NOMO-1 treated with dmso at 0.1 percent for 144 hours (cell line): ENCODE results near the gene ITGBL1.

Experiments used
- DNase-seq: peaks from one replicate; lab custom pipeline; 2025; ENCODE audit not compliant: unreplicated experiment; lab: John Stamatoyannopoulos, UW

Gene ITGBL1

GRCh38 chr13:101452519-101453485 lies at the start of gene ITGBL1:
ITGBL1 (plus strand) TSS chr13:101452675; CDS start chr13:101452834, 159 bp downstream.
- no peak for DNase-seq

- DNase-seq, result no peak
Observed at GRCh38 chr13:101406791-101407190, 45.7 kb upstream of the ITGBL1 start.

- no peak for DNase-seq
Observed at GRCh38 chr13:101408154-101408553, 44.3 kb upstream of the ITGBL1 start.

- no peak for DNase-seq
Observed at GRCh38 chr13:101408992-101409656, 43.4 kb upstream of the ITGBL1 start.

GRCh38 chr13:101412076-101412475 lies 40.4 kb upstream of the ITGBL1 start:
- DNase-seq, result no peak

- no peak for DNase-seq
Observed at GRCh38 chr13:101415358-101416174, 36.9 kb upstream of the ITGBL1 start.

GRCh38 chr13:101416181-101417042 lies 36.1 kb upstream of the ITGBL1 start, which contains the start of gene NALCN:
NALCN (minus strand) TSS chr13:101416508; CDS start chr13:101399126, 17,382 bp downstream.
- DNase-seq, result no peak

GRCh38 chr13:101417043-101417406 lies 35.5 kb upstream of the ITGBL1 start:
- no peak for DNase-seq

GRCh38 chr13:101417501-101417900 lies 35.0 kb upstream of the ITGBL1 start:
- no peak for DNase-seq

GRCh38 chr13:101423872-101424271 lies 28.6 kb upstream of the ITGBL1 start:
- no peak for DNase-seq

- no peak for DNase-seq
Observed at GRCh38 chr13:101424381-101425155, 27.9 kb upstream of the ITGBL1 start.

GRCh38 chr13:101425156-101425471 lies 27.4 kb upstream of the ITGBL1 start:
- no peak for DNase-seq

GRCh38 chr13:101425623-101426022 lies 26.9 kb upstream of the ITGBL1 start:
- no peak for DNase-seq

- DNase-seq, result no peak
Observed at GRCh38 chr13:101429733-101430132, 22.7 kb upstream of the ITGBL1 start.

- DNase-seq, result no peak
Observed at GRCh38 chr13:101433895-101434294, 18.6 kb upstream of the ITGBL1 start.

GRCh38 chr13:101434486-101434885 lies 18.0 kb upstream of the ITGBL1 start:
- no peak for DNase-seq

- no peak for DNase-seq
Observed at GRCh38 chr13:101447852-101448251, 4.6 kb upstream of the ITGBL1 start.

GRCh38 chr13:101449790-101450748 lies 2.4 kb upstream of the ITGBL1 start:
- DNase-seq, result no peak

- DNase-seq, result no peak
Observed at GRCh38 chr13:101450749-101451130, 1.7 kb upstream of the ITGBL1 start.
